ENCODE measurements around the gene RTTN. TPM values are rescaled to one million over a fixed set of nuclear protein-coding genes. Genes with fewer than 3 reads are reported as not detected.

Gene RTTN
- total and polyA plus RNA-seq, 10 of the 15 experiments (the other 5 are each of a cell fraction or from before 2014, with no cell fraction given) = 9.4 to 36.6 (median 15.7) TPM

GRCh38 chr18:70036771-70037347, 168.6 kb downstream of the RTTN start (continued):
- TF ChIP-seq ZBTB4 (CRISPR knock-in tag; IDR thresholded peaks at IDR 0.05) = no peak
- TF ChIP-seq SMARCA5 (IDR thresholded peaks at IDR 0.05) = no peak
- TF ChIP-seq STAT3 (IDR thresholded peaks at IDR 0.05; ENCODE audit: low read depth, low read length) = 0 out of 2 replicates have a peak, but pooled peaks have one; percentile 14
- no peak for TF ChIP-seq CEBPB (IDR thresholded peaks at IDR 0.05; ENCODE audit: borderline replicate concordance in 1 of 2, low read depth in 2 of 2, low read length in 2 of 2)
- TF ChIP-seq IRF4 (IDR thresholded peaks at IDR 0.05; ENCODE audit: low read depth, low read length) = peak; percentile 84
- TF ChIP-seq SUZ12 (IDR thresholded peaks at IDR 0.05; ENCODE audit: unreplicated experiment) = no peak
- TF ChIP-seq NRF1 (conservative IDR thresholded peaks at IDR 0.05; ENCODE audit: low read depth, low read length) = no peak
- no peak for TF ChIP-seq TCF7 (IDR thresholded peaks at IDR 0.05; ENCODE audit: borderline replicate concordance)
- no peak for TF ChIP-seq PAX8 (IDR thresholded peaks at IDR 0.05)
- TF ChIP-seq NR2C1 (IDR thresholded peaks at IDR 0.05) = no peak
- TF ChIP-seq TCF3 (IDR thresholded peaks at IDR 0.05; ENCODE audit: borderline replicate concordance, insufficient read depth, low read depth, low read length) = peak; percentile 79
- TF ChIP-seq EGR1 (IDR thresholded peaks at IDR 0.05; ENCODE audit: borderline replicate concordance in 1 of 2, low read depth in 2 of 2, low read length in 2 of 2) = no peak
- peak; percentile 98 for TF ChIP-seq SPI1 (IDR thresholded peaks at IDR 0.05; ENCODE audit: borderline replicate concordance, insufficient read depth, low read depth, low read length)
- no peak for TF ChIP-seq BRCA1 (IDR thresholded peaks at IDR 0.05; ENCODE audit: low read depth, low read length)
- no peak for TF ChIP-seq MEF2B (IDR thresholded peaks at IDR 0.05; ENCODE audit: partially characterized antibody, poor library complexity, severe bottlenecking)
- no peak for TF ChIP-seq RBBP5 (conservative IDR thresholded peaks at IDR 0.05)
- TF ChIP-seq RAD21 (IDR thresholded peaks at IDR 0.05; ENCODE audit: insufficient read depth, low read depth, low read length) = no peak
- TF ChIP-seq GABPA (IDR thresholded peaks at IDR 0.05; ENCODE audit: low read depth) = no peak
- peak; percentile 78; the same call in 1 of the 2 replicates for TF ChIP-seq CBX5 (IDR thresholded peaks at IDR 0.05; ENCODE audit: low read depth)
- peak; percentile 86 for TF ChIP-seq JUNB (IDR thresholded peaks at IDR 0.05)
- TF ChIP-seq FOXK2 (IDR thresholded peaks at IDR 0.05) = no peak
- no peak for TF ChIP-seq CHD1 (IDR thresholded peaks at IDR 0.05; ENCODE audit: low read depth, low read length)
- no peak for TF ChIP-seq CUX1 (IDR thresholded peaks at IDR 0.05; ENCODE audit: insufficient replicate concordance, low read depth, low read length)
- TF ChIP-seq ZNF622 (IDR thresholded peaks at IDR 0.05) = no peak
